ENCODE data around the gene ATP6V0A4.

Gene ATP6V0A4

DNA sequence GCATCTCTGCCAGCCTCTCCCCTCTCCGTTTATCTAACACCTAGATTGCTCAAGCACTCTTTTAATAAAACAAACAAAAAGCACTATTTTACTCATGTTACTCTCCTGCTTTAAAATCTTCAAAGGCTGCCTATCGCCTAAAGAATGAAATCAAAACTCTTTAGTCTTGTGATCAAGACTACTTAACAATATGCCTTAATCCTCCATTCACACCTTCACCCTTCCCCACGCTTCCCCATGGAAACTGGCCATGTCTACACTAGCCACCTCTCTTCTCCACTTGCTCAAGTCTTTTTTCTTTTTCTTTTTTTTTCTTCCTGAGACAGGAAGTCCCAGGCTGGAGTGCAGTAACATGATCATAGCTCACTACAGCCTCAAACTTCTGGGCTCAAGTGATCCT is 48.0 kb downstream of the ATP6V0A4 start:
- H2BK5ac ChIP-seq (ENCODE audit: low read depth, low read length, poor library complexity, severe bottlenecking) = no peak overlapping the region
- H2AK5ac ChIP-seq (ENCODE audit: low read length, severe bottlenecking) = no peak overlapping the region
- H3K4me1 ChIP-seq (ENCODE audit: control insufficient read depth, insufficient read depth, low read depth, low read length) = peaks cover 16% of the 10 kb centered on the region
- no peak overlapping the region for H4K8ac ChIP-seq (ENCODE audit: low read length)
- no peak overlapping the region for H3K14ac ChIP-seq (ENCODE audit: low read length in 2 of 2)
- H3K23ac ChIP-seq (ENCODE audit: low read length in 2 of 2) = no peak overlapping the region
- no peak for DNase-seq
- WGBS = 76% methylated on average over 3 of the region's 3 CpGs
- H4K91ac ChIP-seq (ENCODE audit: low read length) = no peak overlapping the region
- no peak overlapping the region for H3K4me3 ChIP-seq (ENCODE audit: insufficient read depth in 1 of 2, low read depth in 1 of 2, low read length in 2 of 2)
- no peak overlapping the region for H3K18ac ChIP-seq (ENCODE audit: low read depth in 1 of 2, low read length in 2 of 2)
- H2AFZ ChIP-seq (ENCODE audit: low read depth, low read length) = no peak overlapping the region
- no peak overlapping the region for H2BK12ac ChIP-seq (ENCODE audit: low read length in 2 of 2)
- H3K36me3 ChIP-seq (ENCODE audit: control insufficient read depth in 1 of 2, insufficient read depth in 2 of 2, low read depth in 1 of 2, low read length in 2 of 2) = peaks cover 0 to 8% of the 10 kb centered on the region in 2 experiments
- H3K79me1 ChIP-seq (replicated peaks; ENCODE audit: low read length, poor library complexity, severe bottlenecking) = no peaks in the 10 kb centered on the region
- H3K4me2 ChIP-seq (ENCODE audit: low read length, poor library complexity, severe bottlenecking) = no peak overlapping the region
- H2BK15ac ChIP-seq (ENCODE audit: low read depth, poor library complexity, severe bottlenecking) = no peak overlapping the region
- no peaks in the 10 kb centered on the region for H3K9me3 ChIP-seq (ENCODE audit: control insufficient read depth, low read length)
- peaks cover 0 to 17% of the 10 kb centered on the region in 2 experiments for H3K27me3 ChIP-seq (ENCODE audit: control insufficient read depth in 1 of 2, insufficient read depth in 1 of 2, low read length in 2 of 2)
- no peak overlapping the region for H3K9ac ChIP-seq (ENCODE audit: low read length)
- H2BK120ac ChIP-seq (ENCODE audit: low read depth, low read length) = no peak overlapping the region
- no peak overlapping the region for H3K4ac ChIP-seq (ENCODE audit: low read depth in 1 of 2, low read length in 2 of 2)
- H3K27ac ChIP-seq (ENCODE audit: low read length, poor library complexity, severe bottlenecking) = no peak overlapping the region

DNA sequence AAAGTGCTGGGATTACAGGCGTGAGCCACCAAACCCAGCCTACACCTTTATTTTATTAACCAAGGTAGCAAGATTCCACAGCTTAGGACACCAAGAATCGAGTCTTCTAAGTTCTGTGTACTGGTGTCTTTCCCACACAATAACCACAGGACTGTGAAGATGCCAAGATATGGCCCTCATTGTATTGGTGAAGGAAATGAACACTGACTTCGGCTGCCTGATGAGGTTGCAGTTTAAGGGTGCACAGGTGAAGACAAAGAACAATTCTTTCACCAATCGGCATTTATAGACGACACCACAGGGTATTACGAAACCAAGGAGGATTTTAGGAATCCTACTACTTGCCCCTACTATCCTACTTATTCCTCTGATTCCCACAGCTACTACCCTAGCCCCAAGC is 49.3 kb downstream of the ATP6V0A4 start:
- no peak overlapping the region for H3K4ac ChIP-seq (ENCODE audit: low read depth in 1 of 2, low read length in 2 of 2)
- no peak overlapping the region for H2BK5ac ChIP-seq (ENCODE audit: low read depth, low read length, poor library complexity, severe bottlenecking)
- no peak overlapping the region for H3K14ac ChIP-seq (ENCODE audit: low read length in 2 of 2)
- no peak overlapping the region for H2BK12ac ChIP-seq (ENCODE audit: low read length in 2 of 2)
- H3K36me3 ChIP-seq (ENCODE audit: control insufficient read depth in 1 of 2, insufficient read depth in 2 of 2, low read depth in 1 of 2, low read length in 2 of 2) = peaks cover 0 to 8% of the 10 kb centered on the region in 2 experiments
- peaks cover 15% of the 10 kb centered on the region for H3K4me1 ChIP-seq (ENCODE audit: control insufficient read depth, insufficient read depth, low read depth, low read length)
- H3K27me3 ChIP-seq (ENCODE audit: control insufficient read depth in 1 of 2, insufficient read depth in 1 of 2, low read length in 2 of 2) = peaks cover 0 to 17% of the 10 kb centered on the region in 2 experiments
- H2BK15ac ChIP-seq (ENCODE audit: low read depth, poor library complexity, severe bottlenecking) = no peak overlapping the region
- no peak overlapping the region for H2AFZ ChIP-seq (ENCODE audit: low read depth, low read length)
- no peaks in the 10 kb centered on the region for H3K9me3 ChIP-seq (ENCODE audit: control insufficient read depth, low read length)
- no peaks in the 10 kb centered on the region for H3K79me1 ChIP-seq (replicated peaks; ENCODE audit: low read length, poor library complexity, severe bottlenecking)
- no peak overlapping the region for H3K27ac ChIP-seq (ENCODE audit: low read length, poor library complexity, severe bottlenecking)
- no peak overlapping the region for H2BK120ac ChIP-seq (ENCODE audit: low read depth, low read length)
- no peak overlapping the region for H4K91ac ChIP-seq (ENCODE audit: low read length)
- H2AK5ac ChIP-seq (ENCODE audit: low read length, severe bottlenecking) = no peak overlapping the region
- H3K4me3 ChIP-seq (ENCODE audit: insufficient read depth in 1 of 2, low read depth in 1 of 2, low read length in 2 of 2) = no peak overlapping the region
- no peak for DNase-seq
- H4K8ac ChIP-seq (ENCODE audit: low read length) = no peak overlapping the region
- H3K4me2 ChIP-seq (ENCODE audit: low read length, poor library complexity, severe bottlenecking) = no peak overlapping the region
- no peak overlapping the region for H3K23ac ChIP-seq (ENCODE audit: low read length in 2 of 2)
- 92% methylated on average over 6 of the region's 6 CpGs for WGBS
- H3K9ac ChIP-seq (ENCODE audit: low read length) = no peak overlapping the region
- H3K18ac ChIP-seq (ENCODE audit: low read depth in 1 of 2, low read length in 2 of 2) = no peak overlapping the region

DNA sequence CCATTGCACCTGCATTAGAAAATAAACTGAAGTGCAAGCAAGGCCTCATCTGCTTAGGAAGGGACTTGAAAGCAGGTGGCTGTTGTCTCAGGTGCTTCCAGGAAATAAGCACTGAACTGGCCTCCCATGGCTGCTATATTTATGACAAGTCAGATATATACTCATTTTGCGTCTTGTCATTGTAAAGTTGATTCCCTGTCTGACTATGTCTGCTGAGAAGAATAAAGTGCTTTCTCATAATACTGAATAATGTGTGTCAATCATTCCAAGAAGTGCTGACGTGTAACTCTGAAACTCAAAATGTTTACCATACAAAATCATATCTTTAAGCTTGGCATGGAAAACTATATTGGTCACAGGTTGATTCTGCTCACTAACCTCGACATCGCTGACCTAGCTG is 51.9 kb downstream of the ATP6V0A4 start:
- no peak overlapping the region for H2BK15ac ChIP-seq (ENCODE audit: low read depth, poor library complexity, severe bottlenecking)
- no peak overlapping the region for H4K91ac ChIP-seq (ENCODE audit: low read length)
- no peak overlapping the region for H3K18ac ChIP-seq (ENCODE audit: low read depth in 1 of 2, low read length in 2 of 2)
- H3K4me2 ChIP-seq (ENCODE audit: low read length, poor library complexity, severe bottlenecking) = no peak overlapping the region
- no peak overlapping the region for H3K4ac ChIP-seq (ENCODE audit: low read depth in 1 of 2, low read length in 2 of 2)
- no peak overlapping the region for H2BK12ac ChIP-seq (ENCODE audit: low read length in 2 of 2)
- no peak overlapping the region for H4K8ac ChIP-seq (ENCODE audit: low read length)
- H2BK120ac ChIP-seq (ENCODE audit: low read depth, low read length) = no peak overlapping the region
- no peak overlapping the region for H2BK5ac ChIP-seq (ENCODE audit: low read depth, low read length, poor library complexity, severe bottlenecking)
- no peak overlapping the region for H3K14ac ChIP-seq (ENCODE audit: low read length in 2 of 2)
- peaks cover 8% of the 10 kb centered on the region for H3K4me1 ChIP-seq (ENCODE audit: control insufficient read depth, insufficient read depth, low read depth, low read length)
- H3K9ac ChIP-seq (ENCODE audit: low read length) = no peak overlapping the region
- no peak overlapping the region for H2AFZ ChIP-seq (ENCODE audit: low read depth, low read length)
- peaks cover 0 to 5% of the 10 kb centered on the region in 2 experiments for H3K36me3 ChIP-seq (ENCODE audit: control insufficient read depth in 1 of 2, insufficient read depth in 2 of 2, low read depth in 1 of 2, low read length in 2 of 2)
- H3K27me3 ChIP-seq (ENCODE audit: control insufficient read depth in 1 of 2, insufficient read depth in 1 of 2, low read length in 2 of 2) = peaks cover 0 to 9% of the 10 kb centered on the region in 2 experiments
- no peaks in the 10 kb centered on the region for H3K9me3 ChIP-seq (ENCODE audit: control insufficient read depth, low read length)
- DNase-seq = no peak
- no peak overlapping the region for H3K23ac ChIP-seq (ENCODE audit: low read length in 2 of 2)
- no peak overlapping the region for H3K27ac ChIP-seq (ENCODE audit: low read length, poor library complexity, severe bottlenecking)
- no peak overlapping the region for H3K4me3 ChIP-seq (ENCODE audit: insufficient read depth in 1 of 2, low read depth in 1 of 2, low read length in 2 of 2)
- WGBS = 88% methylated on average over 1 of the region's 4 CpGs
- no peaks in the 10 kb centered on the region for H3K79me1 ChIP-seq (replicated peaks; ENCODE audit: low read length, poor library complexity, severe bottlenecking)
- no peak overlapping the region for H2AK5ac ChIP-seq (ENCODE audit: low read length, severe bottlenecking)

DNA sequence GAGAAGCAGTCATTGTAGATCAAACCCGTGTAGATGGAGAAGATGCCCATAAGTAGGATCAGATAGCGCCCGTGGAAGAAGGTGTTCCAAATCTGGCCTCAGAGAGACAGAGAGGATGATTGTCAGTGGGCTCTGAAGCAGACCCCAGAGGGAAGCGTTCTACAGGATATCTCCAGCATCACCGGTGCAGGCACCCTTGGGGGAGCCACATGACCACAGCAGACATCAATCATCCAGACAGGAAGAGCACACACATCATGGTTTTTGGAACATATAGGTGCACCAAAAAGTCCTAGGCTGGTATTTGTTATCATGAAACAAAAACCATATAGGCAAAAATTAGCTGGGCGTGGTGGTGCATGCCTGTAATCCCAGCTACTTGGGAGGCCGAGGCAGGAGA is 52.8 kb downstream of the ATP6V0A4 start:
- H4K8ac ChIP-seq (ENCODE audit: low read length) = no peak overlapping the region
- no peak overlapping the region for H4K91ac ChIP-seq (ENCODE audit: low read length)
- DNase-seq = no peak
- WGBS = 93% methylated on average over 7 of the region's 7 CpGs
- H3K4me3 ChIP-seq (ENCODE audit: insufficient read depth in 1 of 2, low read depth in 1 of 2, low read length in 2 of 2) = no peak overlapping the region
- H3K79me1 ChIP-seq (replicated peaks; ENCODE audit: low read length, poor library complexity, severe bottlenecking) = no peaks in the 10 kb centered on the region
- no peak overlapping the region for H2AK5ac ChIP-seq (ENCODE audit: low read length, severe bottlenecking)
- no peak overlapping the region for H3K27ac ChIP-seq (ENCODE audit: low read length, poor library complexity, severe bottlenecking)
- no peaks in the 10 kb centered on the region for H3K36me3 ChIP-seq (ENCODE audit: control insufficient read depth in 1 of 2, insufficient read depth in 2 of 2, low read depth in 1 of 2, low read length in 2 of 2)
- H2AFZ ChIP-seq (ENCODE audit: low read depth, low read length) = no peak overlapping the region
- no peak overlapping the region for H2BK15ac ChIP-seq (ENCODE audit: low read depth, poor library complexity, severe bottlenecking)
- H2BK5ac ChIP-seq (ENCODE audit: low read depth, low read length, poor library complexity, severe bottlenecking) = no peak overlapping the region
- no peak overlapping the region for H2BK12ac ChIP-seq (ENCODE audit: low read length in 2 of 2)
- H3K18ac ChIP-seq (ENCODE audit: low read depth in 1 of 2, low read length in 2 of 2) = no peak overlapping the region
- H3K9ac ChIP-seq (ENCODE audit: low read length) = no peak overlapping the region
- H2BK120ac ChIP-seq (ENCODE audit: low read depth, low read length) = no peak overlapping the region
- no peak overlapping the region for H3K14ac ChIP-seq (ENCODE audit: low read length in 2 of 2)
- H3K27me3 ChIP-seq (ENCODE audit: control insufficient read depth in 1 of 2, insufficient read depth in 1 of 2, low read length in 2 of 2) = peaks cover 0 to 7% of the 10 kb centered on the region in 2 experiments
- no peak overlapping the region for H3K4me2 ChIP-seq (ENCODE audit: low read length, poor library complexity, severe bottlenecking)
- H3K4me1 ChIP-seq (ENCODE audit: control insufficient read depth, insufficient read depth, low read depth, low read length) = peaks cover 4% of the 10 kb centered on the region
- H3K23ac ChIP-seq (ENCODE audit: low read length in 2 of 2) = no peak overlapping the region
- H3K4ac ChIP-seq (ENCODE audit: low read depth in 1 of 2, low read length in 2 of 2) = no peak overlapping the region
- H3K9me3 ChIP-seq (ENCODE audit: control insufficient read depth, low read length) = no peaks in the 10 kb centered on the region

All from mesenchymal stem cell (in vitro differentiated cells and primary cell).